GM18909 (cell line): Measurements from ENCODE around the gene ARHGAP27.

ENCODE experiments used
- ATAC-seq: cut with Tn5 transposase; IDR thresholded peaks from one replicate; pipeline ENCODE4 v1.9.1; 2021; ENCODE audit warnings: mild to moderate bottlenecking; ENCODE audit not compliant: unreplicated experiment, poor library complexity

ARHGAP27 gene

DNA sequence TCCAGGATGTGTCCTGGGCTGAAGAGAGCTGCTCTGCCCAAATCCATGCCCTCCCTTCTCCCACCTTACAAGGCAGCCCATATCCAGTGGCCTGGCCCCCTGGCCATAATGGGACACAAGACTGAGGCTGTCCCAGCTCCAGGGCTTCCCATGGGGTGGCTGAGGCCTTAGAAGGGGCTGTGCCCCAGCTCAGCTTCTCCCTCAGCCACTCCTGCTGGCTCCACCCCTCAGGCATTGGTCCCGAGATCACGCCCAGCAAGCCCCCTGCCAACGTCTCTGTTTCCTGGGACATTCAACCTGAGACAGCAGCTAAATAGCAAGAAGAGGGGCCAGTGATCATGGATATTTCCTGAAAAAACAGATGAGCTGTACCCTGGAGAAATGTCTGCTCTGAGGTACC is 43.3 kb downstream of the ARHGAP27 start:
- ATAC-seq = no peak

DNA sequence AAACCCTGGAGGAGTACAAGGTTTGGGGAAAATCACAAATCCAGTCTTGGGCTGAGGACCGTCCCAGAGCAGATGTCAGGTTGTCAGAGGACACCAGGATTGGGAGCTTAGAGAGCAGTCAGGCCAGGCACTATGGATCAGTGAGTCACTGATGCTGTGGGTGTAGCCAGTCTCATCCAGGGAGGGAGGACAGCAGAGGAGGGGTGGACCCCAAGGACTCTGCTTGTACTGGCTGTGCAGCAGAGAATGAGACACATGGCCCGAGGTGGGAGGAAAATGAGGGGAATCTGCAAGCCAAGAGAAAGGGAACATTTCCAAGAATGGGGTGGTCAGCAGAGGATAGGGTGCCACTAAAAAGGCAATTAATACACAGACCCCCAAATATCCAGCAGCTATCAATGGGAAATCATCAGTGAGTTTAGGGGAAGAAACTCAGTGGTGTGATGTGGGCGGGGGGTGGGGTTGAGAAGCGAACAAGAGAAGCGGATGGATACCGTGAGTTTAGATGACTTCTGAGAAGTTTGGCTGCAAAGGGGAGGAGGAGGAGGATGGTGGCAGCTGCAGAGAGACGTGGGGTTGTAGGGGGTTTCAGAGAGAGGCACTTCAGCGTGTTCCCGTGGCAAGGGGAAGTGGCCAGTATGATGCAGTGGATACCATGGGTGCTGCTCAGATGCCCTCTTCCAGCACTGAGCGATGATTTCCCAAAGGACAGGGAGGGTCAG is 43.9 kb downstream of the ARHGAP27 start:
- ATAC-seq = no peak

DNA sequence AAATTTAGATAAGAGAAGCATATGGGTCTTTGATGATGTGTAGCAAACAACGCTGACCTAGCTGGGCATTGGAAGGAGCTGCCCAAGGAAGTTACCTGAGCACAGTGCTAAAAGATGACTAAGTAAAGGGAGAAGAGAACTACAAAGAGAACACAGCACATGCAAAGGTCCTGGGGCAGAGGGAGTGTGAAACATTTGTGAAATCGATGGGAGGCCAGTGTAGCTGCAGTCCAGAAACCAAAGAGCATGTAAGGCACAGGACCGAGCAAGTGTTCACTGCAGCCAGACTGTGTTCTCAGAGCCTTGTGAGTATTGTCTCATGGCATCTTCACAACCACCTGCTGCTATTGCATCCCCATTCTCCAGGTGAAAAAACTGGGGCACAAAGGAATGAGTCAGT is 44.9 kb downstream of the ARHGAP27 start:
- no peak for ATAC-seq

DNA sequence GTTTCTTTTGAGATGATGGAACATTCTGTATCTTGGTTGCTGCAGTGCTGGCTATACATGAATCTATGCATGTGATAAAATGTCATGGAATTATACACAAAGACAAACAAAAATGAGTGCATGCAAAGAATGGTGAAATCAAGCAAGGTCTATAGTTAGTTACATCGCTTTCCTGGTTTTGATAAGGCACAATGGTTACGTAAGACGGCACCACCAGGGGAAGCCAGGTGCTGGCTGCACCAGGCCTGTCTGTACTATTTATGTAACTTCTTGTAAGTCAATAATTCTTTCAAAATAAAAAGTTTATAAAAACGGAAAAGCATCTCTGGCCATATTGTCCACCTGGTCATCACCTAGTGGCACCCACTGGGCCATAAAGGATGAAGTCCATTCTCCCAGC is 46.5 kb downstream of the ARHGAP27 start:
- ATAC-seq = no peak

DNA sequence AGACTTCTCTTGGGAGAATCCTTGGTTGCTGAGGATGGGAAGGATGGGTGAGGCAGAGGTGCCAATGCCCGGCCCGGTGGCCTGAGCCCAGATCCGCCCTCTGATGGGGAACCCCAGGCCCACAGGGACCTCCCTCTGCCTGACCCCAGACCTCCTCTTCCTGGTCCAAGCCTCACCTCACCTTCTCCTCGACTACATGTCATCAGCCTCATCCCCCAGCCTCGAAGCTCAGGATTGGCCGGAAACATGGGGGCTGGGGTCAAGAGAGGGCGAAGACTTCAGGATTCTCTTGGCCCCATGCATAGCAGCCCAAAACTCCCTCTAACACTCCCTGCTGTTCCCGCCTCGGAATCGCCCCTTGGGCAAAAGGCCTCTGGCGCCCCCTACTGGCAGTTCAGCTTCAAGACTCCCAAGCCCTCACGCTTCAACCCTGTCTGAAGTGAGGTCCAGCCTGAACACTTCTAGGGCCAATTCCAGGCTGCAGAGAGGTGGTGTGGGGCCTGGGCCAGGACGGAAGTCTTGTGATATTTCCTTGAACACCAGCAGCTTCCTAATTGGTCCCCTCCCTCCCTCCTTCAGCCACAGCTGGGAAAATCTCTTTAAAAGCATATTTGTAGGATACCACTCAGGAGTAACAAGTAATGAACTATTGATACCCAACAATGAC is 47.2 kb downstream of the ARHGAP27 start:
- ATAC-seq = no peak

DNA sequence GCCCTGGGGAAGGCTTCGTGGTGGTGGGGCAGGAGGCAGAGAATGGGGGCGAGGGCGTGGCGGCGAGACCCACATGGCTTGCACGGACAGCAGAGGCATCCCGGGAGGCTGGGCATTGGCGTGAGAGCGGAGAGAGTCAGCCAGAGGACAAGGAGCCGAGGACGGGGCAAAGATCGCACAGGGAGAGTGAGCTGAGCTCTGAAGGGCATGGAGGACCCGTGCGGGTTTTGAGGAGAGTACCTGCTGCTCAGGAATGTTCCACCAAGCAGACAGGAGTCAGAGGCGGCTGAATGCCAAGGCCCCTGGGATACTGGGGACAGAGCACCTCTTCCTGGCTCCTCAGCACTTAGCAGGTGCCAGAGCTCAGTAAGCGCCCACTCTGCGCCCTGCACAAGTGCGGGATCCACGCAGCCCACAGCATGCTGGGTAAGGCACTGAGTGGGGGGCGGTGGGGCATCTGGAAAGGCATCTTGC is 47.8 kb downstream of the ARHGAP27 start:
- ATAC-seq = no peak

DNA sequence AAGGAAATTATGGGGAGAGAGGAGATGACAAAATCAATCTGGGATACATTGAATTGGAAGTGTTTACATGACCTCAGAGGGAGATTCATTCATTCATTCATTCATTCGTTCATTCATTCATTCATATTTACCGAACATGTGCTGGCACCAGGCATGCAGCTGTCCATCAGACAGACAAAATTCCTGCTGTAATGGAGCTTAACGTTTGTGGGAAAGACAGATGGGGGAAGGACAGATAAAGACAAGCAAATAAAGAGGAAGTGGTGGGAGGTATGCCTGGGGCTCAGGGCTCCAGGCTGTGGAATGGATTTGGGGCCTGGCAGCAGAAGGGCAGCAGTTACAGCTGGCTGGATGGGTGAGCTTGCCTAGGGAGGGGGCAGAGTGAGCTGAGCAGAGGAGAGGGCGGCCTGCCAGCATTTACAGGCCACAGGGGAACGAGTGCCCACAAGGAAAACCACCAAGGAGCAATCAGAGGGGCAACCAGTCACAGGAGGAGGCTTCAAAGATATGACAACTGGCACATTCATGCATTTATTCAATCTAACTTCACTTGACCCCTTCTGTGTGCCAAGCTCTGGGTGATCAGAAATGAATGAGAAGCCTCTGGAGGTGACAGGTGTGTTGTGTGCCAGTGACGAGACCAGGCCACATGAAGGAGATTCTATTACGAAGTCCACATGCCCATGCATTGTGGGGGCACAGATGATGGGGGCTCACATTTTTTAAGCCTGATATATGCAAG is 48.5 kb downstream of the ARHGAP27 start:
- no peak for ATAC-seq

DNA sequence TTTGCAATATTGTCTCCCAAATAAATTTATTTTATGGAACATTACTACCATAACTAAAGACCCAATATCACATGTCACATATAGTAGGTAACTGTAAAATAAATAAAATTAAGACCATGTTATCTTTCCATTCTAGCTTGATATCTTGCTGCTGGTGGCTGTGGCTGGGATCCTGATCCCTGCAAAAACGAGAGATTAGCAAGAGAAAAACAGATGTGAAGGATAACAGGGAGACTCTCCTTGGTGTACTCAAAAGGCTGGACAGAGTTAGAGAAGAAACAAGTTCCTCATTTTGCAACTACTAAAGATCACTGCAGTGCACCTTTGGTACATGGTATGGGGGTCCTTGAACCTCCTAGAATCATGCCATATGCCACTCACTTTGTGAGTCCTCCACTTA is 49.7 kb downstream of the ARHGAP27 start:
- ATAC-seq = no peak

DNA sequence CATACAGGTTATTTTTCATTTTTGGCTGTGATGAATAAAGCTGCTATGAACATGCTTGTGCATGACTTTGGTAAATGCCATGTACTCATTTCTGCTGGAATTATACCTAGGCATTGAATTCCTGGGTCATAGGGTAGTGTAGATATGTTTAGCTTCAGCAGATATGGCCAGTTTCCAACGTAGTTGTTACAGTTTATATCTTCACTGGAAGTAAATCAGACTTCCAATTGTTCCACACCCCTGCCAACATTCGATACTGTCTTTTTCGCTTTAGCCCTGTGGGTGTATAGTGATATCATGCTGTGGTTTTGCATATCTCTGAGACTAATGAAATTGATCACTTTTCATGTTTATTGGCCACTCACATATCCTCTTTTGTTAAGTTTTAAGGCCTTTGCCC is 50.4 kb downstream of the ARHGAP27 start:
- no peak for ATAC-seq

DNA sequence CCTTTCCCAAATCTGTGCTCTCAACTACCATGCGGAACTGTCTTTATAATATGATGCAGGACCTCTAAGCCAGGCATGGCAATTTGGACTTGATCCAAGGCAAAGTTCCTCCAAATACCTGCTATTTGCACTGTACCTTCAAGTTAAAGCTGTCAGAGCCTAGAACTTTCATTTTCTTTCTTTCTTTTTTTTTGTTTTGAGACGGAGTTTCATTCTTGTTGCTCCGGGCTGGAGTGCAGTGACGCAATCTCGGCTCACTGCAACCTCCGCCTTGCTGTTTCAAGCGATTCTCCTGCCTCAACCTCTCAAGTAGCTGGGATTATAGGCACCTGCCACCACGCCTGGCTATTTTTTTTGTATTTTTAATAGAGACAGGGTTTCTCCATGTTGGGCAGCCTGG is 51.7 kb downstream of the ARHGAP27 start:
- no peak for ATAC-seq

DNA sequence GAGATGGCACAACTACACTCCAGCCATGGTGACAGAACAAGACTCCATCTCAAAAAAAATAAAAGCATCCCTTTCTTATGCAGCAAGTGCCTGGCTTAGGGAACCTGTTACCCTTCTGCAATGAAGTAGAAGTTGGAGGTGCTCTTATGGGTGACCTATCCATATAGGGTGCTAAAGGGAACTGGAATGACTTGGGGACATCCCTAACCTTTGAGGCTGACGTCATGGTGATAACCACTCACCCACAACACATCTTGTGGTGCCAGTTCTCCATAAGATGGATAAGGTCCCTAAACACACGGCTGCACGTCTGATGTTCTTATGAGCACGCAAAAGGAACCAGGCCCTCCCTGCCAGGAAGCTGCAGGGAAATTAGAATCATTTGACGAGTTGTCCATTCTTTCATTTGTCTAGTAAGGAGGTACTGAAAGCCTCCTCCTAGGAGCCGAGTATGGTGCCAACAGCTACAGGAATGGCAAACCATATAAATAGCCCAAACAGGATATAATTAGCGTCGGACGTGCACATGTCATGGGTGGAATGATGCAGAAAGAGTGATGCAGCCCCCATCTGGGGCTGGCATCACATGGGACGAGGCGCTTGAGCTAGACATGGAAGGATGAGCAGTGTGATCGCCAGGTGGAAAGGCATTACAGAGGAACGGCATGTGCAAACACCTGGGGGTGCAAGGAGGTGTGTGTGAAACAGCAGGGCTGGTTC is 52.5 kb downstream of the ARHGAP27 start:
- no peak for ATAC-seq

DNA sequence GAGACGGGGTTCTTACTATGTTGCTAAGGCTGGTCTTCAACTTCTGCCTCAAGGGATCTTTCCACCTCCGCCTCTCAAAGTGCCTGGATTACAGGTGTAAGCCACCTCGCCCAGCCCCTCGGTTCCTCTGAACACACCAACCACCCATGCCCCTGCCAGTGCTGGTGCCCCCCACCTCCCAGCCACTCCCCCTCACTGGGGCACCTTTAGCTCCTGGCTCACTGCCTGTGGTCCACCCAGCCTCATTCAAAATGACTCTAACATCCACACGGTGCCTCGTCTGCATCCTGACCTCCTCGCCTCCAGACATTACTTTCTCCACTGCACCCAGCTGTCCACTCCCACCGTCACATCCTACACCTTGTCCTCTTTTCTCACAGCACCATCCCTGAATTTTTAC is 55.3 kb downstream of the ARHGAP27 start:
- no peak for ATAC-seq

DNA sequence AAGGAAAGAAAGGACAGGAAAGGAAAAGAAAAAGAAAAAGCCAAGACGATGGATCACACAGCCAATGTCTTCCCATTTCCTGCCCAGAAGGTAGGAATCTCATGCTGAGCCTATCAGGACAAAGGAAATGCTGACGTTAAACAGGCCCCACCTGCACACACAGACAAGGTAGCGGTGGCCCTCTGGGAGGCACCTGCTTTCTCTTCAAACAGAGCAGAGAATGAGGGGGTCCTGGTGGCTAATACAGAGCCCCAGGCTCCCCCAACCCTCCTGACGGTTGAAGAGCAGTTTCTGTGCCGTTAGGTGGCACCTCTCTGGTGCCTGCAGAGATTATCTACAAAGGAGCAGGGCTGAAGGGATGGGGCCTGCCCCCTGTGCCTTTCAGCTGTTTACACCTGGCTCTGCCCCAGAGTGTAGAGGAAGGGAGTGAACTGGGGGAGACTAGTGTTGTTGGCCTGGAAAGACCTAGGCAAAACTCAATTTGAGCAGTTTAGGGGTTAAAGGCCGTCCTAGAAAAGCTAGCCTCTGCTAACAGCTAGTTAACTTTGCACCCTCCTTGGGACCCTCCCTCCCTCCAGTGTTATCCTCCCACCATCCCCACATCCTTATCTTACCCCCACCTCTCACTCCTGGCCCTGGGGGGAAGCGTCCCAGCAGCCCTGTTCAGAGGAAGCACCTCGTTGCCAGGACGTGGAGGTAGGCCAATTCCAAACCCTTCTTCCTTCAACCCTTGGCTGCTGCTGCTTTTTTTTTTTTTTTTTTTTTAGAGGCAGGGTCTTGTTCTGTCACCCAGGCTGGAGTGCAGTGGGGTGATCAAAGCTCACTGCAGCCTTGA is 56.3 kb downstream of the ARHGAP27 start:
- no peak for ATAC-seq

DNA sequence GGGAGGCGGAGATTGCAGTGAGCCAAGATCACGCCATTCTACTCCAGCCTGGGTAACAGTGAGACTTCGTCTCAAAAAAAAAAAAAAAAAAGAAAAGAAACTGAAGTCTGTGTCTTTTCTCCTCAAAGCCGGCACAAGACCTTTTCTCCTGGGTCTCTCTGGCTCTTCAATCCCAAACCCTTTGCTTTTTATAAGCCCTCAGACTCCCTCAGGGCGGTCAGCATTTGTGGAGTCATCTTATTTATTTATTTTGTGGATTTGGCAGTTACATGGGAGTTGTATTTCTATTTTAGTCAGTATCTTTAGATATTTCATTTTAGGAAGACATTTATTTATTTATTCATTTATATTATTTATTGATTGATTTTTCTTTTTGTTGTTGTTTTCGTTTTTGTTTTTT is 58.2 kb downstream of the ARHGAP27 start:
- ATAC-seq = no peak

DNA sequence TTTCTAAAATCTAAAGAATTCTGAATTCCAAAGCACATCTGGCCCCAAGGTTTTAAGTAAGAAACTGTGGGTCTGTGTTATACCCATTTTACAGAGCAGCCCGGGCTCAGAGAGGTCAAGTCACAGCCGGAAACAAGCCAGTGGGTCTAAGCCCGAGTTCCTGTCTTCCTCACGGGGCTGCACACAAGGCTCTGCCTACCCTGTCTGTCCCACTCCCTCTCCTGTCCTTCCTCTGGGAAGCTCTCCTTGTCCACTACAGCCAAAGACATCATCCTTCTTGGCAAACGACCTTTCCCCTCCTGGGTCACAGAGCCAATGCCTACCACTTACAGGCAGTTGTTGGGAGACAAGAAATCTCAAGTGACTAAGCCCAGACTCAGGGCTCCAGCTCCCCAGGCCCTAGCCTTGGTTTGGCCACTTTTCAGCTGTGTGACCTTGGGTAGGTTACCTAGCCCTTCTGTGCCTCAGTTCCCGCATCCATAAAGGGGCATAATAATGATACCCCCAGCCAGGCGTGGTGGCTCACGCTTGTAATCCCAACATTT is 60.3 kb downstream of the ARHGAP27 start:
- ATAC-seq = no peak

DNA sequence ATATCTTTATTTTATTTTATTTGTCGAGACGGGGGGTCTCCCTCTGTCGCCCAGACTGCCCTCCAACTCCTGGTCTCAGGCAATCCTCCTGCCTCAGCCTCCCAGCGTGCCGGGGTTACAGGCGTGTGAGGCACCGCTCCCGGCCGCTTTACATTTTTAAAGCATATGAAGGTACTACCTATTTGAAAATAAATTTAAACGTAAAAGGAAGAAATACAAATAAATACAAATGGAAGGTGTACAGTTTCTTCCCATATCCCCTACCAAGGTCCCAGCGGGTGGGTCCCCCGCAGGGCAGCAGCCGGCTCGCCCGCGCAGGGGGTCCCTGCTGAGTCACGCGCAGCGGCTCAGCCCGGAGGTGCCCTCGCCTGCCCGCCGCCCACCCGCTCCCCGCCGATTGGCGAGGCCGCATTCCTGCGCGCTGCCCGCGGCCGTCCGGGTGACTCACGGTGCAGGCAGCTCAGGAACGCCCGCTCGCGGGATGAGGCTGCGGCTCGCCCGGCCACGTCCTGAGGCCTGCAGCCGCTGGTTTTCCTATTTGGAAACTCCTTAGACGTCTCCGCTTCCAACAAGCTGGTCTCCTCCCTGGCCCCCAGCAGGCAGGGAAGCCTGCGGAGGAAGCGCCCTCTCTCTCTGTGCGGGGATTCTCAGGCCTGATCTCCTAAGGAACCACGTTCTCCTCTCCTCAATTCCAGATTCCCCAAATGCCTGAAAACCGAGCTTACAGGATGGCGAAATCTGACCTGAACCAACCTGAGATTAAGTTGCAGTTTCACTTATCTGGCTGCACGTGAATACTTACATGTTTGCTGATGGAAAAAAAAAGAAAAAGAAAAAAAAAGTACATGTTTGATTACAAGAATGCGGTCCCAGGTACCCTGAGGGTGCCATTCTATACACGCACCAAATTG is 61.0 kb downstream of the ARHGAP27 start:
- ATAC-seq = no peak

DNA sequence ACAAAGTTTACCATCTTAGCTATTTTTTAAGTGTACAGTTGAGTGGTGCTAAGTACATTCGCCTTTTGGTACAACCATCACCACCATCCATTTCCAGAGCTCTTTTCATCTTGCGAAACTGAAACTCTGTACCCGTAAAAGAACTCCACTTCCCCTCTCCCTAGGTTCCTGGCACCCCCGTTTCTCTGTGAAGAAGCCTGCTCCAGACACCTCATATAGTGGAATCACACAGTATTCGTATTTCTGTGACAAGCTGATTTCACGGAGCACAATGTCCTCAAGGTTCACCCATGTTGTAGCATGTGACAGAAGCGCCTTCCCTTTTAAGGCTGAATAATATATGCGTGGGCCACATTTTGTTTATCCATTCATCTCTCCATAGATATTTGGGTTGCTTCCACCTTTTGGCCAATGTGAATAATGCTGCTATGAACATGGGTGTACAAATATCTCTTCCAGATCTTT is 61.7 kb downstream of the ARHGAP27 start:
- ATAC-seq = no peak

DNA sequence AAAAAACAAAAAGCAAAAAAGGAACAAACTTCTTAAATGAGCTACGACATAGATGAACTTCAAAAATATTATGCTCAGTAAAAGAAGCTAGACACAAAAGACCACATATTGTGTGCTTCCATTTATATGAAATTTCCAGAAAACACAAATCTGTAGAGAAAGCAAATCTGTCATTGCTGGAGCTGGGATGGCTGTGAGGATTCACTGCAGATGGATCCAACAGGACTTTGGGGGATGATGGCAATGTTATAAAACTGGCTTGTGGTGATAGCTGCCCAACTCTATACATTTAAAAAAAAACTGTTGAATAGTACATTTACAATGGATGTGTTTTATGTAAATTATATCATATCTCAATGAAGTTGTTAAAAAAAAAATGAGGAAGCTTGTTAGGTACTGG is 63.2 kb downstream of the ARHGAP27 start:
- ATAC-seq = no peak
